Measurements from ENCODE around the gene LRRC46.

Gene LRRC46

GRCh38 chr17:47831003-47831933 lies at the start of gene LRRC46, which contains the start of gene MRPL10:
TSS of gene LRRC46 (plus strand) at chr17:47831670. CDS start at chr17:47831990, 320 bp downstream.
TSS of gene MRPL10 (minus strand) at chr17:47831541. CDS start at chr17:47831511, 30 bp downstream.
- peak; percentile 79 for DNase-seq (ENCODE audit: low read depth, low spot score)

- DNase-seq (ENCODE audit: low read depth, low spot score), result no peak
These were observed 45.8 kb upstream of the LRRC46 start for GRCh38 chr17:47785538-47786123.

GRCh38 chr17:47789611-47790561 lies 41.6 kb upstream of the LRRC46 start:
- no peak for DNase-seq (ENCODE audit: low read depth, low spot score)

- DNase-seq (ENCODE audit: low read depth, low spot score), result no peak
These were observed 40.4 kb upstream of the LRRC46 start for GRCh38 chr17:47791025-47791424.

- no peak for DNase-seq (ENCODE audit: low read depth, low spot score)
These were observed 39.0 kb upstream of the LRRC46 start for GRCh38 chr17:47792457-47792856.

- no peak for DNase-seq (ENCODE audit: low read depth, low spot score)
These were observed 38.5 kb upstream of the LRRC46 start for GRCh38 chr17:47792979-47793378.

- DNase-seq (ENCODE audit: low read depth, low spot score), result no peak
These were observed 33.7 kb upstream of the LRRC46 start for GRCh38 chr17:47797797-47798196.

GRCh38 chr17:47800686-47801085 lies 30.8 kb upstream of the LRRC46 start:
- no peak for DNase-seq (ENCODE audit: low read depth, low spot score)

GRCh38 chr17:47801176-47801765 lies 30.2 kb upstream of the LRRC46 start:
- no peak for DNase-seq (ENCODE audit: low read depth, low spot score)

GRCh38 chr17:47801906-47802305 lies 29.6 kb upstream of the LRRC46 start:
- DNase-seq (ENCODE audit: low read depth, low spot score), result no peak

- no peak for DNase-seq (ENCODE audit: low read depth, low spot score)
These were observed 29.0 kb upstream of the LRRC46 start for GRCh38 chr17:47802341-47803022.

- DNase-seq (ENCODE audit: low read depth, low spot score), result no peak
These were observed 28.3 kb upstream of the LRRC46 start for GRCh38 chr17:47803201-47803600.

GRCh38 chr17:47803751-47804150 lies 27.7 kb upstream of the LRRC46 start:
- DNase-seq (ENCODE audit: low read depth, low spot score), result no peak

GRCh38 chr17:47804461-47804860 lies 27.0 kb upstream of the LRRC46 start:
- no peak for DNase-seq (ENCODE audit: low read depth, low spot score)

- no peak for DNase-seq (ENCODE audit: low read depth, low spot score)
These were observed 25.2 kb upstream of the LRRC46 start for GRCh38 chr17:47806026-47806912.

GRCh38 chr17:47806913-47807255 lies 24.6 kb upstream of the LRRC46 start:
- no peak for DNase-seq (ENCODE audit: low read depth, low spot score)

- DNase-seq (ENCODE audit: low read depth, low spot score), result no peak
These were observed 24.0 kb upstream of the LRRC46 start for GRCh38 chr17:47807421-47807820.

- no peak for DNase-seq (ENCODE audit: low read depth, low spot score)
These were observed 23.2 kb upstream of the LRRC46 start for GRCh38 chr17:47808036-47808829.
